ENCODE results near the gene CRYAB. TPM values are rescaled to one million over a fixed set of nuclear protein-coding genes. Genes with fewer than 3 reads are reported as not detected.

Gene CRYAB
- polyA plus RNA-seq, 1 of the 3 experiments (the other 2 are of a cell fraction), result 0.92 TPM

DNA sequence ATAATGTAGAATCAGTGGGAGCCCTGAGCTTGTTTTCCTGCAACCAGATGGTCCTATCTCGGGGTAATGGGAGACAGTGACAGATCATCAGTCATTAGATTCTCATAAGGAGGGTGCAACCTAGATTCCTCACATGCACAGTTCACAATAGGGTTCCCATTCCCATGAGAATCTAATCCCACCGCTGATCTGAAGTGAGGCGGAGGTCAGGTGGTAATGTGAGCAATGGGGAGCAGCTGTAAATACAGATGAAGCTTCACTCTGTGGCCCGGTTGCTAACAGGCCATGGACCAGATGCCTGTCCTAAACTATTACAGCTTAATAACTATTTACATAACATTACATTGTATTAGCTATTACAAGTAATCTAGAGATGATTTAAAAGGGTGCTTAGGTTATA is 42.6 kb upstream of the CRYAB start:
- H3K9me2 ChIP-seq, result no peaks in the 10 kb centered on the region
- no peaks in the 10 kb centered on the region for H3F3A ChIP-seq (replicated peaks; ENCODE audit: insufficient read depth)
- H3K27ac ChIP-seq (ENCODE audit: low read depth in 2 of 2, low read length in 1 of 2), result no peak overlapping the region
- H3K9me3 ChIP-seq, result no peaks in the 10 kb centered on the region
- no peak overlapping the region for H3K9ac ChIP-seq
- no peak overlapping the region for H3K4me3 ChIP-seq (ENCODE audit: low read depth in 2 of 2, low read length in 1 of 2)
- POLR2A ChIA-PET, result interaction anchor here (0.6 to 1.3 kb wide), 2 partner anchors 11 to 447 kb away, joined by 3 to 5 read pairs; no protein-coding TSS in a partner anchor
- H2AFZ ChIP-seq (ENCODE audit: low read depth), result no peak overlapping the region
- CTCF ChIA-PET, result interaction anchor here (1.0 kb wide), 1 partner anchor 11 kb away, joined by 3 read pairs; no protein-coding TSS in a partner anchor
- peaks cover 17% of the 10 kb centered on the region; the same call in 1 of the 2 replicates for H3K79me2 ChIP-seq (ENCODE audit: insufficient read depth)
- peaks cover 0 to 5% of the 10 kb centered on the region in 2 experiments for H3K36me3 ChIP-seq (replicated peaks in 1 of 2; ENCODE audit: control insufficient read depth in 1 of 2, insufficient read depth in 2 of 2, low read length in 1 of 2)
- TF ChIP-seq YY1 (IDR thresholded peaks at IDR 0.05; ENCODE audit: low read depth), result no peak
- no peak for TF ChIP-seq TEAD4 (IDR thresholded peaks at IDR 0.05; ENCODE audit: borderline replicate concordance, insufficient read depth)
- TF ChIP-seq RXRA (IDR thresholded peaks at IDR 0.05; ENCODE audit: borderline replicate concordance, low read depth), result no peak
- no peak for TF ChIP-seq RFX5 (IDR thresholded peaks at IDR 0.05; ENCODE audit: low read length)
- TF ChIP-seq GATA2 (CRISPR knock-in tag; IDR thresholded peaks at IDR 0.05), result no peak
- 94% methylated on average over 4 of the region's 4 CpGs for WGBS (ENCODE audit: low lambda C conversion rate)
- no peaks in the 10 kb centered on the region for H3K4me1 ChIP-seq (ENCODE audit: control insufficient read depth in 1 of 2, insufficient read depth in 2 of 2, low read depth in 1 of 2, low read length in 1 of 2)
- no peak overlapping the region for H3K4me2 ChIP-seq
- no peaks in the 10 kb centered on the region for H4K20me1 ChIP-seq (ENCODE audit: insufficient read depth)
- no peak for DNase-seq
- H3K27me3 ChIP-seq (ENCODE audit: insufficient read depth), result no peaks in the 10 kb centered on the region

DNA sequence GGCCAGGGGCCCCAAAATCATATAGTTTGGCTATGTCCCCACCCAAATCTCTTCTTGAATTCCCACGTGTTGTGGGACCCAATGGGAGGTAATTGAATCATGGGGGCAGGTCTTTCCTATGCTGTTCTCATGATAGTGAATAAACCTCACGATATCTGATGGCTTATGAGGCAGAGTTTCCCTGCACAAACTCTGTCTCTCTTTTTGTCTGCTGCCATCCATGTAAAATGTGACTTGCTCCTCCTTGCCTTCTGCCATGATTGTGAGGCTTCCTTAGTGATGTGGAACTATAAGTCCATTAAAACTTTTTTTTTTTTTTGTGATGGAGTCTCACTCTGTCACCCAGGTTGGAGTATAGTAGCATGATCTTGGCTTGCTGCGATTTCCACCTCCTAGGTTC is 40.0 kb upstream of the CRYAB start:
- peaks cover 0 to under 1% of the 10 kb centered on the region in 2 experiments; a peak in 1 of 4 replicates for H3K4me1 ChIP-seq (ENCODE audit: control insufficient read depth in 1 of 2, insufficient read depth in 2 of 2, low read depth in 1 of 2, low read length in 1 of 2)
- DNase-seq, result no peak
- H3F3A ChIP-seq (replicated peaks; ENCODE audit: insufficient read depth), result no peaks in the 10 kb centered on the region
- no peaks in the 10 kb centered on the region for H3K9me2 ChIP-seq
- TF ChIP-seq, protein P1, sequence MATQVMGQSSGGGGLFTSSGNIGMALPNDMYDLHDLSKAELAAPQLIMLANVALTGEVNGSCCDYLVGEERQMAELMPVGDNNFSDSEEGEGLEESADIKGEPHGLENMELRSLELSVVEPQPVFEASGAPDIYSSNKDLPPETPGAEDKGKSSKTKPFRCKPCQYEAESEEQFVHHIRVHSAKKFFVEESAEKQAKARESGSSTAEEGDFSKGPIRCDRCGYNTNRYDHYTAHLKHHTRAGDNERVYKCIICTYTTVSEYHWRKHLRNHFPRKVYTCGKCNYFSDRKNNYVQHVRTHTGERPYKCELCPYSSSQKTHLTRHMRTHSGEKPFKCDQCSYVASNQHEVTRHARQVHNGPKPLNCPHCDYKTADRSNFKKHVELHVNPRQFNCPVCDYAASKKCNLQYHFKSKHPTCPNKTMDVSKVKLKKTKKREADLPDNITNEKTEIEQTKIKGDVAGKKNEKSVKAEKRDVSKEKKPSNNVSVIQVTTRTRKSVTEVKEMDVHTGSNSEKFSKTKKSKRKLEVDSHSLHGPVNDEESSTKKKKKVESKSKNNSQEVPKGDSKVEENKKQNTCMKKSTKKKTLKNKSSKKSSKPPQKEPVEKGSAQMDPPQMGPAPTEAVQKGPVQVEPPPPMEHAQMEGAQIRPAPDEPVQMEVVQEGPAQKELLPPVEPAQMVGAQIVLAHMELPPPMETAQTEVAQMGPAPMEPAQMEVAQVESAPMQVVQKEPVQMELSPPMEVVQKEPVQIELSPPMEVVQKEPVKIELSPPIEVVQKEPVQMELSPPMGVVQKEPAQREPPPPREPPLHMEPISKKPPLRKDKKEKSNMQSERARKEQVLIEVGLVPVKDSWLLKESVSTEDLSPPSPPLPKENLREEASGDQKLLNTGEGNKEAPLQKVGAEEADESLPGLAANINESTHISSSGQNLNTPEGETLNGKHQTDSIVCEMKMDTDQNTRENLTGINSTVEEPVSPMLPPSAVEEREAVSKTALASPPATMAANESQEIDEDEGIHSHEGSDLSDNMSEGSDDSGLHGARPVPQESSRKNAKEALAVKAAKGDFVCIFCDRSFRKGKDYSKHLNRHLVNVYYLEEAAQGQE (IDR thresholded peaks at IDR 0.05; ENCODE audit: low read depth, low read length), result no peak
- TF ChIP-seq TCF12 (IDR thresholded peaks at IDR 0.05) (no peak), EP300 (IDR thresholded peaks at IDR 0.05; ENCODE audit: borderline replicate concordance in 1 of 2, low read depth in 1 of 2, low read length in 1 of 2) (no peak), NRF1 (IDR thresholded peaks at IDR 0.05; ENCODE audit: low read depth, low read length) (no peak), MAX (IDR thresholded peaks at IDR 0.05; ENCODE audit: low read depth) (no peak), RFX5 (IDR thresholded peaks at IDR 0.05; ENCODE audit: low read length) (no peak), FOXJ3 (CRISPR knock-in tag; IDR thresholded peaks at IDR 0.05) (no peak), JUND (IDR thresholded peaks at IDR 0.05) (no peak), GATA2 (CRISPR knock-in tag; IDR thresholded peaks at IDR 0.05) (no peak), FOXM1 (IDR thresholded peaks at IDR 0.05; ENCODE audit: low read depth) (no peak), TAF1 (IDR thresholded peaks at IDR 0.05; ENCODE audit: borderline replicate concordance, low read depth, low read length) (no peak), MEF2A (IDR thresholded peaks at IDR 0.05; ENCODE audit: borderline replicate concordance, low read depth) (no peak), YY1 (IDR thresholded peaks at IDR 0.05; ENCODE audit: low read depth) (no peak), IRF3 (IDR thresholded peaks at IDR 0.05; ENCODE audit: low read depth, low read length) (no peak), USF2 (IDR thresholded peaks at IDR 0.05; ENCODE audit: borderline replicate concordance, low read depth, low read length) (no peak), EZH2phosphoT487 (IDR thresholded peaks at IDR 0.05; ENCODE audit: borderline replicate concordance, low read depth) (no peak)
- CTCF ChIA-PET, result no interaction called here
- peaks cover 32% of the 10 kb centered on the region; the same call in 1 of the 2 replicates for H3K79me2 ChIP-seq (ENCODE audit: insufficient read depth)
- H3K4me2 ChIP-seq, result no peak overlapping the region
- 91% methylated on average over 3 of the region's 3 CpGs for WGBS (ENCODE audit: low lambda C conversion rate)
- H3K9ac ChIP-seq, result no peak overlapping the region
- peaks cover 0 to 5% of the 10 kb centered on the region in 2 experiments for H3K36me3 ChIP-seq (replicated peaks in 1 of 2; ENCODE audit: control insufficient read depth in 1 of 2, insufficient read depth in 2 of 2, low read length in 1 of 2)
- POLR2A ChIA-PET, result no interaction called here
- no peaks in the 10 kb centered on the region for H3K9me3 ChIP-seq
- H3K4me3 ChIP-seq (ENCODE audit: low read depth in 2 of 2, low read length in 1 of 2), result no peak overlapping the region
- no peak overlapping the region for H3K27ac ChIP-seq (ENCODE audit: low read depth in 2 of 2, low read length in 1 of 2)
- H3K27me3 ChIP-seq (ENCODE audit: insufficient read depth), result no peaks in the 10 kb centered on the region
- no peak overlapping the region for H2AFZ ChIP-seq (ENCODE audit: low read depth)
- H4K20me1 ChIP-seq (ENCODE audit: insufficient read depth), result no peaks in the 10 kb centered on the region
